Mucosa of stomach (tissue), 1 donor: ENCODE data around the gene HSD17B12.

Experiments used
- H3K27me3 ChIP-seq: one replicate; pipeline ENCODE4 v1.7.0; 2013; ENCODE audit warnings: mild to moderate bottlenecking, low read length; ENCODE audit not compliant: control insufficient read depth, insufficient read depth
- H3K36me3 ChIP-seq: one replicate; pipeline ENCODE4 v1.7.0; 2013; ENCODE audit warnings: low read length; ENCODE audit not compliant: control insufficient read depth, insufficient read depth
- H3K4me1 ChIP-seq: one replicate; pipeline ENCODE4 v1.7.0; 2013; ENCODE audit warnings: mild to moderate bottlenecking, low read length; ENCODE audit not compliant: control insufficient read depth, insufficient read depth
- H3K4me3 ChIP-seq: one replicate; pipeline ENCODE4 v1.7.0; 2013; ENCODE audit warnings: low read length
- H3K9ac ChIP-seq: one replicate; pipeline ENCODE4 v1.7.0; 2013; ENCODE audit warnings: mild to moderate bottlenecking, low read length, moderate library complexity
- H3K9me3 ChIP-seq: one replicate; pipeline ENCODE4 v1.7.0; 2013; ENCODE audit warnings: mild to moderate bottlenecking, low read length, moderate library complexity; ENCODE audit not compliant: control insufficient read depth
- donor health status: Pancreatic carcinoma.

HSD17B12 gene

GRCh38 chr11:43852057-43852636, 171.6 kb downstream of the HSD17B12 start:
- Histone ChIP-seq H3K4me1 (no peaks in the 10 kb centered on the region), H3K4me3 (no peak overlapping the region), H3K9me3 (no peaks in the 10 kb centered on the region), H3K9ac (no peak overlapping the region), H3K36me3 (no peaks in the 10 kb centered on the region), H3K27me3 (no peaks in the 10 kb centered on the region)

- H3K36me3 ChIP-seq, result no peaks in the 10 kb centered on the region
- H3K9ac ChIP-seq, result no peak overlapping the region
- H3K27me3 ChIP-seq, result no peaks in the 10 kb centered on the region
- no peak overlapping the region for H3K4me3 ChIP-seq
- H3K9me3 ChIP-seq, result no peaks in the 10 kb centered on the region
- H3K4me1 ChIP-seq, result no peaks in the 10 kb centered on the region
Observed at GRCh38 chr11:43853781-43854180, 173.2 kb downstream of the HSD17B12 start.

- no peak overlapping the region for H3K4me3 ChIP-seq
- H3K4me1 ChIP-seq, result no peaks in the 10 kb centered on the region
- H3K36me3 ChIP-seq, result no peaks in the 10 kb centered on the region
- no peaks in the 10 kb centered on the region for H3K9me3 ChIP-seq
- H3K9ac ChIP-seq, result no peak overlapping the region
- no peaks in the 10 kb centered on the region for H3K27me3 ChIP-seq
Observed at GRCh38 chr11:43856993-43857392, 176.5 kb downstream of the HSD17B12 start.

GRCh38 chr11:43861141-43861540, 180.6 kb downstream of the HSD17B12 start:
- no peaks in the 10 kb centered on the region for H3K9me3 ChIP-seq
- no peak overlapping the region for H3K4me3 ChIP-seq
- no peak overlapping the region for H3K9ac ChIP-seq
- H3K36me3 ChIP-seq, result no peaks in the 10 kb centered on the region
- H3K27me3 ChIP-seq, result no peaks in the 10 kb centered on the region
- no peaks in the 10 kb centered on the region for H3K4me1 ChIP-seq

GRCh38 chr11:43866520-43866919, 186.0 kb downstream of the HSD17B12 start:
- H3K4me3 ChIP-seq, result no peak overlapping the region
- no peak overlapping the region for H3K9ac ChIP-seq
- H3K4me1 ChIP-seq, result no peaks in the 10 kb centered on the region
- peaks cover 3% of the 10 kb centered on the region for H3K27me3 ChIP-seq
- no peaks in the 10 kb centered on the region for H3K36me3 ChIP-seq
- no peaks in the 10 kb centered on the region for H3K9me3 ChIP-seq

- Histone ChIP-seq H3K9me3 (no peaks in the 10 kb centered on the region), H3K27me3 (peaks cover 3% of the 10 kb centered on the region), H3K4me1 (no peaks in the 10 kb centered on the region), H3K9ac (no peak overlapping the region), H3K36me3 (no peaks in the 10 kb centered on the region), H3K4me3 (no peak overlapping the region)
Observed at GRCh38 chr11:43866969-43867368, 186.4 kb downstream of the HSD17B12 start.

- H3K36me3 ChIP-seq, result no peaks in the 10 kb centered on the region
- H3K4me1 ChIP-seq, result no peaks in the 10 kb centered on the region
- peaks cover 6% of the 10 kb centered on the region for H3K27me3 ChIP-seq
- H3K9ac ChIP-seq, result no peak overlapping the region
- no peaks in the 10 kb centered on the region for H3K9me3 ChIP-seq
- no peak overlapping the region for H3K4me3 ChIP-seq
Observed at GRCh38 chr11:43868852-43869567, 188.5 kb downstream of the HSD17B12 start.

GRCh38 chr11:43871051-43871450, 190.5 kb downstream of the HSD17B12 start:
- no peaks in the 10 kb centered on the region for H3K9me3 ChIP-seq
- no peak overlapping the region for H3K9ac ChIP-seq
- H3K36me3 ChIP-seq, result no peaks in the 10 kb centered on the region
- no peaks in the 10 kb centered on the region for H3K4me1 ChIP-seq
- H3K27me3 ChIP-seq, result peaks cover 10% of the 10 kb centered on the region
- no peak overlapping the region for H3K4me3 ChIP-seq

- no peaks in the 10 kb centered on the region for H3K4me1 ChIP-seq
- H3K4me3 ChIP-seq, result no peak overlapping the region
- no peaks in the 10 kb centered on the region for H3K36me3 ChIP-seq
- no peaks in the 10 kb centered on the region for H3K9me3 ChIP-seq
- H3K27me3 ChIP-seq, result peaks cover 11% of the 10 kb centered on the region
- H3K9ac ChIP-seq, result no peak overlapping the region
Observed at GRCh38 chr11:43872995-43873394, 192.5 kb downstream of the HSD17B12 start.

GRCh38 chr11:43874078-43874477, 193.5 kb downstream of the HSD17B12 start:
- no peaks in the 10 kb centered on the region for H3K9me3 ChIP-seq
- H3K9ac ChIP-seq, result no peak overlapping the region
- H3K36me3 ChIP-seq, result no peaks in the 10 kb centered on the region
- no peak overlapping the region for H3K4me3 ChIP-seq
- peaks cover 21% of the 10 kb centered on the region for H3K27me3 ChIP-seq
- no peaks in the 10 kb centered on the region for H3K4me1 ChIP-seq

- Histone ChIP-seq H3K9ac (no peak overlapping the region), H3K4me3 (no peak overlapping the region), H3K4me1 (no peaks in the 10 kb centered on the region), H3K27me3 (peaks cover 27% of the 10 kb centered on the region), H3K9me3 (no peaks in the 10 kb centered on the region), H3K36me3 (no peaks in the 10 kb centered on the region)
Observed at GRCh38 chr11:43874738-43875137, 194.2 kb downstream of the HSD17B12 start.

- no peaks in the 10 kb centered on the region for H3K9me3 ChIP-seq
- H3K27me3 ChIP-seq, result peaks cover 21% of the 10 kb centered on the region
- H3K4me3 ChIP-seq, result peak overlapping the region; percentile 96
- H3K4me1 ChIP-seq, result peaks cover 5% of the 10 kb centered on the region
- peak overlapping the region; percentile 84 for H3K9ac ChIP-seq
- no peaks in the 10 kb centered on the region for H3K36me3 ChIP-seq
Observed at GRCh38 chr11:43879789-43880639, 199.5 kb downstream of the HSD17B12 start.
